Stimulated activated CD4-positive, alpha-beta T cell treated with anti-CD3 and anti-CD28 coated beads, Interleukin-4, amount 100 ng/mL, for 48 hours (primary cell): ENCODE results near the gene MMP17.
A peak's percentile ranks its signal among the peaks of the same experiment; 100 is the strongest.
"Not testable (repeated sequence)": the region's sequence is repeated elsewhere in the genome, so short reads cannot be mapped to it uniquely, and the experiment has no call there.

Experiments
- DNase-seq, 2 donors: peaks; one replicate each; pipeline ENCODE4 v3.0.0-alpha.2; 2020; ENCODE audit warnings: low read depth in 2 of 2

Gene MMP17

DNA sequence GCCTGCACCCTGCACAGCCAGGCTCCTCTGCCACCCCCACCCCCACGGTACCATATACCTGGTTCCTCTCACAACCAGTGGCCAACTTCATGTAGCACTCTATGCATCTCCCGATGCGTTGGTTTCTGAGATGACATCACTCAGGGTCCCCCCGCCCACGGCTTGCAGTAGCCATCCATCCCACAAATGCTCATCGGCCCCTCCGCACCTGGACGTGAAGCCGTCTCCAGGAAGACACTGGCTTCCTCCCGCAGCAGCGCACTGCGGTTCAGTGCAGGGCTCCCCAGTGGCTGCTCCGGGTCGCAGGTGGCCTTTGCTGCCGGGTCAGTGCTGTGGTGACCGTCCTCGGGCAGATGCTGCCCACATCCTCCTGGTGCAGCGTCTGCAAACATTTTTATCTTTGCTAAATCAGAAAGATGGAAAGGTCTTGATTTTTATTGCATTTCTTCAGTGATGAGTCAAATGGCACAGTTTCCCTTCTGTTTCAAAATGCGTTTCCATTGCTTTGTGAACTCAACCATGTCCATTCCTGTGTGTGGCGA lies 27.5 kb upstream of the MMP17 start:
- DNase-seq, result no peak

DNA sequence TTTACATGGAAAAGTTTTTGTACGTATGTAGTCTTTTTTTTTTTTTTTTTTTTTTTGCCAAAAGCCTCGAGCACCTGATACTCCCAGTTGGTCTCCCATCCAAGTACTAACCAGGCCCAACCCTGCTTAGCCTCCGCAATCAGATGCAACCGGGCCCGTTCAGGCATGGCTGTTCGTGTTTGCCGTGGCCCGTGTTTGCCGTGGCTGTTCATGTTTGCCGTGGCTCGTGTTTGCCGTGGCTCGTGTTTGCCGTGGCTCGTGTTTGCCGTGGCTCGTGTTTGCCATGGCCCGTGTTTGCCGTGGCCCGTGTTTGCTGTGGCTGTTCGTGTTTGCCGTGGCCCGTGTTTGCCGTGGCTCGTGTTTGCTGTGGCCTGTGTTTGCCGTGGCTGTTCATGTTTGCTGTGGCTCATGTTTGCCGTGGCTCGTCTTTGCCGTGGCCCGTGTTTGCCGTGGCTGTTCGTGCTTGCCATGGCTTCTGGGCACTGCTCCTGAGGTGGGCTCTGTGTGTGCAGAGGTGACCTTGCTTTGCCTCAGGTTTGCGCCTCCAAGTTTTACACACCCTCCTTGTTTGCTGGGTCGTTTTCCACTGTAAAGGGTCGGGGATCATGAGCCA lies 26.8 kb upstream of the MMP17 start:
- DNase-seq, result no peak

DNA sequence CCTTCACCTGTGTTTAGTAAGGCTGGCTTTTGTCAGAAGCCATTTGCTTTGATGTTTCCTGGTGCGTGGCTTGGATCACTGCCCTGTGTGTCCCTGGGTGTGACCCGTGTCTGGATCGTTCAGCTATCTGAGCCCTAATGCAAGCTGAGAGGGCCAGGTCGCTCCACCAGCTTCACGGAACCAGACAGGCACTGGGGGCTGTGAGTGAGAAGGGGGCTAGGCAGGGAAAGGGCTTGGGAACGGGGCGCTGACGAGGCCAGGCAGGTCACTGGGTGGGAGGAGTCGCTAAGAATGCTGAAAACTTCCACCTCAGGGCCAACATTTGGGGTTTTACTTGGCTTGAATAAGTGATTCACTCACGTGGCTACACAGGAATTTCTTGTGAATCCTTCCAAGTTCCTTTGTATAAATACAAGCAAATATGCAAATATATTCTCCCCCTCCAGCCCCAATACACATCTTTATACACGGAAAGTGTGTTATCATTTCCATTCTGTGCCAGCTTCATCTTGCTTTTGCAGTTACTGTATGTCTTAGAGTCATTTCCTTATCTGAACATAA lies 24.2 kb upstream of the MMP17 start:
- no peak for DNase-seq

GRCh38 chr12:131805421-131805820 lies 22.8 kb upstream of the MMP17 start:
- no peak for DNase-seq

DNA sequence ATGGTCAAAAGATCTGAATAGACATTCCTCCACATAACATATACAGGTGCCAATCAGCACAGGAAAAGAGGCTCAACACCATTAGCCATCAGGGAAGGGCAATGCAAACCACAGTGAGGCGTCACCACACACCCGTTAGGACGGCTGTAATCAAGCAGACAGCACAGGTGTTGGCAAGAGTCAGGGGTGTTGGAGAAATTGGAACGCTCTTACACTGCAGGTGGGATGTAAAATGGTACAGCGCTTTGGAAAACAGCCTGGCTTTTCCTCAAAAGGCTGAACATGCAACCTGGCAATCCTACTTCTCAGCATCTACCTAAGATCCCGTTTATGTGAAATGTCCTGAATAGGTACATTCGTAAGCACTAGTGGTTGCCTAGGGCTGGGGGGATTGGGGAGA lies 21.5 kb upstream of the MMP17 start:
- DNase-seq, result no peak

GRCh38 chr12:131808744-131809371 lies 19.3 kb upstream of the MMP17 start:
- DNase-seq, result no peak

DNA sequence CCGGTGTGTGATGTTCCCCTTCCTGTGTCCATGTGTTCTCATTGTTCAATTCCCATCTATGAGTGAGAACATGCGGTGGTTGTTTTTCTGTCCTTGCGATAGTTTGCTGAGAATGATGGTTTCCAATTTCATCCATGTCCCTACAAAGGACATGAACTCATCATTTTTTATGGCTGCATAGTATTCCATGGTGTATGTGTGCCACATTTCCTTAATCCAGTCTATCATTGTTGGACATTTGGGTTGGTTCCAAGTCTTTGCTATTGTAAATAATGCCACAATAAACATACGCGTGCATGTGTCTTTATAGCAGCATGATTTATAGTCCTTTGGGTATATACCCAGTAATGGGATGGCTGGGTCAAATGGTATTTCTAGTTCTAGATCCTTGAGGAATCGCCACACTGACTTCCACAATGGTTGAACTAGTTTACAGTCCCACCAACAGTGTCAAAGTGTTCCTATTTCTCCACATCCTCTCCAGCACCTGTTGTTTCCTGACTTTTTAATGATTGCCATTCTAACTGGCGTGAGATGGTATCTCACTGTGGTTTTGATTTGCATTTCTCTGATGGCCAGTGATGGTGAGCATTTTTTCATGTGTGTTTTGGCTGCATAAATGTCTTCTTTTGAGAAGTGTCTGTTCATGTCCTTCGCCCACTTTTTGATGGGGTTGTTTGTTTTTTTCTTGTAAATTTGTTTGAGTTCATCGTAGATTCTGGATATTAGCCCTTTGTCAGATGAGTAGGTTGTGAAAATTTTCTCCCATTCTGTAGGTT lies 18.5 kb upstream of the MMP17 start:
- DNase-seq, result not testable (repeated sequence)

DNA sequence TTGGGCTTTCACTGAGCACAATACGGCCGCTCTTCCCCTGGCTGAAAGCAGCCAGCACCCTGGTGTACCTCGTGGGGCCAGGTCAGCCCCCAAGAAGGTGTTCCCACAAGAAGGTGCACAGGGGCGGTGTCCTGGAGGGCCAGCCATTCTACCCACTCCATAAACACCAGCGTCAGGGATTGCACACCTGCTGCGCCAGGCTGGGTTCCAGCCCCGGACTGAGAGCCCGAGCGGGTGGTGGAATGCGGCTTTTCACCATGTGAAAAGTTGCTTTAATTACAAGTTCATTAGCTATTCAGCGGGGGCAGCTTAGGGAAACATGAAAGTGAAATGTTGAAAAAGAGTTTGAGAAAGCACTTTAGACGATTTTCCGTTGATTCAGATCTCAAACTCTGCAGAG lies 17.5 kb upstream of the MMP17 start:
- DNase-seq, result no peak

DNA sequence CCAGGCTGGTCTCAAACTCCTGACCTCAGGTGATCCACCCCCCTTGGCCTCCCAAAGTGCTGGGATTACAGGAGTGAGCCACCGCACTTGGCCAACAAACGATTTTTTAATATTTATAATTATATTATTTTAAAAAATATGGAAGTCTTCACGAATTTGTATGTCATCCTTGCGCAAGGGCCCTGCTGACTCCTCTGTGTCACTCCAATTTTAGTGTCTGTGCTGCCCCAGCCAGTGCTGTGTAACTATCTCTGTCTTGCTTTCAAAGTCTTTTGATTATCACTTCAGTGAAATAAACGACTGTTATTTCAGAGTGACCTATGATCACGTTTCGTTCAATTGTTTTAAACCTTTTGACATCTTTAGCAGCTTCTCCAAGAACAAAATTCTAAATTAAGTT lies 13.1 kb upstream of the MMP17 start:
- DNase-seq, result no peak

DNA sequence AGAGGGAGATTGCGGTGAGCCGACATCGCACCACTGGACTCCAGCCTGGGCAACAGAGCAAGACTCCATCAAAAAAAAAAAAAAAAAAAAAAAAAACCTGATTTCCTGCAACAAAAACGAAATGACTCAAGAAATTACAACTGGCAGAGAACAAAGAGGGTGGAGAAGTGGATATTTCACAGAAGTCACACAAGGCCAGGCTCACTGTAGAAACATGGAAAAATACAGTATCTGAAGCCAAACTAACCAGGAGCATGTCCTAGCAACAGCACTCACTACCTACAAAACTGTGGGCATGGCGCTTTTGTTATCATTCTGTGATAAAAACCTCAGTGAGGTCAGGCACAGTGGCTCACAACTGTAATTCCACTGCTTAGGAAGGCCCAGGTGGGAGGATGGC lies 11.7 kb upstream of the MMP17 start:
- no peak for DNase-seq

DNA sequence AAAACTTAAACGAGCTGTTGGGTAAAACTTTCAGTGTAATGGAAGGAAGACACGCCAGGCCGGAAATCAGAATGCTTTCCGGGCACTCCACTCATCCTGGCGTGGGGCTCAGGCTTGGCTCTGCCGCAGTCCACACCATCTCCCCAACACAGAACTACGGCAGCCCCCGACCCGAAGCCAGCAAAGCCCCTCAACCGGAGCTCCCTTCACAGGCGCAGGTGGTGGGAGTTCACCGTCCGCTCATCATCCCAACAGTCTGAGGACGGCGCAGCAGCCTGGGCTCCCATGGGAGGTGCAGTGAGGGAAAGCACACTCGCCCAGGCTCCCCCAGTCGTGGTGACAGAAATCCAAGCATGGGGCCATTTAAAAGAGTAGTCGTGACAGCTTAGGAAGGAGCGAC lies 11.0 kb upstream of the MMP17 start:
- no peak for DNase-seq

GRCh38 chr12:131818821-131819585 lies 9.2 kb upstream of the MMP17 start:
- DNase-seq, result no peak

GRCh38 chr12:131824450-131824849 lies 3.7 kb upstream of the MMP17 start:
- DNase-seq, result no peak

DNA sequence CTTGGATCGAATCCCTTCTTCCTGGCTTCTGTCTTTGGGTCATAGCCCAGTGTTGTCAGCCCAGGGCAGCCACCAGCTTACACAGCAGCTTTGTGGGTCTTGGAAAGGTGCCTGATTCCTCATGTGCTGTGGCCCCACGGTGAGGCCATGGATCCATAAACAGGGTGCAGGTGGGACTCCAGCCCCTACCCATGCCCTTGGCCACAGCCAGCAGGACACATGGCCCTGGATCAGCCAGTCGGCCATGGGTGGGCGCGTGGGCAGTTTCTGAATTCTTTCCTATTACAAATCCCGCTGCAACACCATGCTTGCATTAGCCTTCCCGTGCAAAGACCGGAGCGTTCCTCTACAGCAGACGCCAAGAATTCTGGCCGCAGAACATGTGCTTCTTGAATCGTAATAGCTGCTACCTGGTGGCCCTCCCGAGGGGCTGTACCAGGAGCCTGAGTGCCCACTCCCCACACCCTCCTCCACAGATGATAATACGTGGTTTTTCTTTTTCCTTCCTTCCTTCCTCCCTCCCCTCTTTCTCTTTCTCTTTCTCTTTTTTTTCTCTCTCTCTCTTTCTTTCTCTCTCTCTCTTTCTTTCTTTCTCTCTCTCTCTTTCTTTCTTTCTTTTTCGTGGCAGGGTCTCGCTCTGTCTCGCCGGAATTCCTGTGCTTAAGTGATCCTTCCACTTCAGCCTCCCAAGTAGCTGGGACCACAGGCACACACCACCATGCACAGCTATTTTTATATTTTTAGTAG lies 2.9 kb upstream of the MMP17 start:
- DNase-seq, result no peak

- DNase-seq, result no peak
These were observed 1.9 kb upstream of the MMP17 start for GRCh38 chr12:131826097-131826928.

DNA sequence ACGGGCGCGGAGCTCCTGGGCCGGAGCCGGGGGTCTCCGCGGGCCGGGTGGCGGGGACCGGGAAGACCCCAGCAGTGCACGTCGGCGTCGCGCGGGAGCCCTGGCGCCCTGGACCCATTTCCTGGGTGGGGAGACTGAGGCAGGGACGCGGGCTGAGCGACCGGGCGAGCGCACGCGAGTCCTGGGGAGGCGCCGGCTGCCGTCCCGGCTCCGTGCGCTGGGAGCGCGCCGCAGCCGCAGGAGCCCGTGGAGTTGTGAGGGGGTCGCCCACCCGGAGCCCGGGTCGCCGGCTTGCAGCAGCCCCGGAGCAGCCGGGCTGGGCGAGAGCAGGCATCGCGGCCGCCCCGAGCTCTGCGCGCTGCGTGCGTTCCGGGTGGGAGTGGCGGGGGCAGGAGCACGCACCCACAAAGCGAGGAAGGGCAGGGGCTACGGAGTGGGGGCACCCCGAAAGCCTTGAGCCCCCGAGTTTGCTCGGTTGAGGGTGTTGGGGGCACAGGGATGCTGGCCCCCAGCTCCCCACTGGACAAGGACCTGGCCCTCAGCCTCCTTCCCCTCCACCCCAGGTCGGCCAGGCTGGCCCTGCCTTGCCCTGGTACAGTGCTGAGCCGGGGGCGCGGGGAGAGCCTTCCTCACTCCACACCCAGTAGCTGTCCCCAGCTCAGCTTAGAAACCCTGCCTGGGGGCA lies 620 bp downstream of the MMP17 start:
- DNase-seq, result no peak

- DNase-seq, result no peak
These were observed 1.2 kb downstream of the MMP17 start for GRCh38 chr12:131829356-131829747.

DNA sequence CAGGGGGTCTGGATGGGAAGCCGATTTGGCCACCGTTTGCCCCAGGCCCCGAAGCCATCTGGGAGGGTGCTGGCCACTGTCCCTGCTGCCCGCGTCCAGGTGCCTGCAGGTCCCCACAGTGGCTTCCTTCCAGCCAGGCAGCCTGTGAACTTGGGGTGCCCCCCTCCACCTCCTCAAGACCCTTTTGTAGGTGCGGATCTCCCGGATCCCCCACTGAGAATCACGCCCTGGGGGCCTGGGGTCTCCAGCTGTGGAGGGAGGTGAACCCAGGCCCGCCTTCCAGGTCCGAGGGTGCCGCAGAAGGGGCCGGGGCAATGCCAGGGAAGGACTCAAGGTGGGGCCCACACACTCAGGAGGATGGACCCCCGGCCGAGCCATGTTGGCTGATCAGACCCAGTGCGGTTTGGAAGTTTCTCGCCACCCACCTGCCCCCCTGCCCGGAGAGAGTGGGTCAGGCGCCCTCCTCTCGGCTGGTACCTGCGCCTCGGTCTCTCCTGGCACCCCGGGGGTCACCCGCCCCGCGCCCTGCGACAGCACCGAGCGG lies 1.7 kb downstream of the MMP17 start:
- no peak for DNase-seq

- peak in 1 of 2 donors; percentile 34 for DNase-seq
These were observed 2.2 kb downstream of the MMP17 start for GRCh38 chr12:131830335-131830913.
